ENCODE results near the gene AP2S1. TPM values are rescaled to one million over a fixed set of nuclear protein-coding genes. Genes with fewer than 3 reads are reported as not detected.

AP2S1 gene
- total RNA-seq, 1 donor from 2014 or later = 101 TPM

DNA sequence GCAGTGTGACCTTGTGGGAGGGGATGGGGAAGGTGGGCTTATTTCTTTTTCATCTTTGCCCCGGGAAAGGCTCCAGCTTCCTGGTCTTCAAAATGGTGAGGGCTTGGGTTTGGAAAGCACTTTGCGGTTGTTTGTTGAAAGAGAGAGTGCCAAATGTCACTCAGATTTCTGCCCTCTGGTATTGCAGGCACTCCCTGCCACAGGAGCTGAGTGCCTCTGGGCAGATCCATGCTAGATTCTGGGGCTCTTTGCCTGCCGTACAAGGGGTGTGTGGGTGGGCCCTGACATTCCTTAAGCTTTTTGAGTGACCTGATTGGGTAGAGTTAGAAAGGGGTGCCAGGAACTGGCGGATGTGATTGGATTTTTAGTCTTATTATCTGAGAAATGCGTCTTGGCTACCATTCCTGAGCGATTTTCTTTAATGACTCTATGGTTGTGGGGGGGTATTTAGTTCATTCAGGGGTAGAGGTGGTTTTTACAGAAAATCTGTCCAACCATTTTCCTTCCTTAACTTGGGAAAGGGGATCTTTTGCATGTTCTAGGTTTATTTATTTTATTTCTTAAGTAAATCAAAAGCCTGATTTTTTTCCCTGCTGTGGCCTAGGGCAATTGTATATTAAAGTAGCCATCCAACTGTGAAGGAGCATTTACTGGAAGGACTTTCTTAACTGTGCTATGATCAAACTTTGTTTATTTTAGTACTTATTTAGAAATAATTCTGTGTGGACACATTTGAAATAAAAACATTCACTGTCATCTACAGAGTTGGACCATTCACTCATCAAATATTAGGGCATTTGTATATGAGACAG, 13.4 kb upstream of the AP2S1 start:
- H3K4me1 ChIP-seq = peaks cover 63% of the 10 kb centered on the region
- H3K27ac ChIP-seq = peak overlapping the region; percentile 47
- peak; percentile 41 for ATAC-seq
- H3K36me3 ChIP-seq = no peaks in the 10 kb centered on the region
- no peaks in the 10 kb centered on the region for H3K27me3 ChIP-seq
- TF ChIP-seq, protein P1, sequence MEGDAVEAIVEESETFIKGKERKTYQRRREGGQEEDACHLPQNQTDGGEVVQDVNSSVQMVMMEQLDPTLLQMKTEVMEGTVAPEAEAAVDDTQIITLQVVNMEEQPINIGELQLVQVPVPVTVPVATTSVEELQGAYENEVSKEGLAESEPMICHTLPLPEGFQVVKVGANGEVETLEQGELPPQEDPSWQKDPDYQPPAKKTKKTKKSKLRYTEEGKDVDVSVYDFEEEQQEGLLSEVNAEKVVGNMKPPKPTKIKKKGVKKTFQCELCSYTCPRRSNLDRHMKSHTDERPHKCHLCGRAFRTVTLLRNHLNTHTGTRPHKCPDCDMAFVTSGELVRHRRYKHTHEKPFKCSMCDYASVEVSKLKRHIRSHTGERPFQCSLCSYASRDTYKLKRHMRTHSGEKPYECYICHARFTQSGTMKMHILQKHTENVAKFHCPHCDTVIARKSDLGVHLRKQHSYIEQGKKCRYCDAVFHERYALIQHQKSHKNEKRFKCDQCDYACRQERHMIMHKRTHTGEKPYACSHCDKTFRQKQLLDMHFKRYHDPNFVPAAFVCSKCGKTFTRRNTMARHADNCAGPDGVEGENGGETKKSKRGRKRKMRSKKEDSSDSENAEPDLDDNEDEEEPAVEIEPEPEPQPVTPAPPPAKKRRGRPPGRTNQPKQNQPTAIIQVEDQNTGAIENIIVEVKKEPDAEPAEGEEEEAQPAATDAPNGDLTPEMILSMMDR (IDR thresholded peaks at IDR 0.05) = no peak
- intact Hi-C loops (cut with DNase I) = no loop called here
- no peaks in the 10 kb centered on the region for H3K9me3 ChIP-seq
- peak; percentile 73 for DNase-seq
- peak overlapping the region; percentile 64 for H3K4me3 ChIP-seq

DNA sequence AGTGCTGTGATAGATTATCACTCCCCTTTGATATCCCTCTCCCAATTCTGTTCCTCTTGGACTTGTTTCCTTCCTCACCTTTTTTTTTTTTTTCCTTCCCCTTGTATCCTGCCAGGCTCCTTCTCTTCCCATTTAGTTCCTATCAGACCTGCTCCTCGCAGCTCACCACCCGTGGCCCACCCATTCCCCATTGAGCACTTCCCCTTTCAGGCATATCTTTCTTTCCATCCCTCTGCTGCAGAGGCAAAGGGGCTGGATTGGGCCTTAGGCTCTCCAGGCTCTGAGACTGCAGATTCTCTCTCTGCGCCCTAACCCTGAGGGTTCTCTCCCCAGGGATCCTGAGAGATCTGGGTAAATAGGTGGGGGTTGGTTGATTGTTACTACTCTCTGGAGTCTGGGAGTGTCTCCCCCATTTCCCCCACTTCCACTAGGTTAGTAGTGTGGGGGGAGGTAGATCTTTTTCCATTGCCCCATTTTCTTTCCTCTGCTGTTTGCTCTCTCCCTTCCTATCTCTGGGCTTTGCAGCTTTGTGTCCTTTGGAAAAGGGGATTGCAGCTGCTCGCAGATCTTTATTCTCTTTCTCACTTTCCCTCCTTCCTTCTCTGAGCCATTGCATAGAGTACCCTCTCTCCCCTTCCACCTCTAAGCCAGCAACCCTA, 12.5 kb upstream of the AP2S1 start:
- ATAC-seq = no peak
- peak overlapping the region; percentile 64 for H3K4me3 ChIP-seq
- peaks cover 63% of the 10 kb centered on the region for H3K4me1 ChIP-seq
- intact Hi-C loops (cut with DNase I) = no loop called here
- no peaks in the 10 kb centered on the region for H3K27me3 ChIP-seq
- peak overlapping the region; percentile 47 for H3K27ac ChIP-seq
- DNase-seq = peak; percentile 33
- H3K9me3 ChIP-seq = no peaks in the 10 kb centered on the region
- H3K36me3 ChIP-seq = no peaks in the 10 kb centered on the region
- TF ChIP-seq, protein P1 (IDR thresholded peaks at IDR 0.05) = no peak

DNA sequence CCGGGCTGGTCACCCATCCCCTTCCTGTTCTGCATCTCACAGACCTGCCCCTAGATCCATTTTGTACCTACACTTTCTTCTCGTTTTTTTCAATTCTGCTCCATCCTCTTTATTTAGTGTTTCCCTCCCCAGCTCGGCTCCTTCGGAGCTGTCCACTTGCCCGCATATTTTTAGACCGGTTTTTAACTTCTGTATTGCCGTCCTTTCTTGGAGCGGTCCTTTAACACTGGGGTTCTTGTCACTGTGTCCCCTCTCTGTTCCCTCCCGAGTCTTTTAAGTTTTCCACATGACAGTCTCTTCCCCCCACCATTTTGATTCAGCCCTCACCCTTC, 11.8 kb upstream of the AP2S1 start:
- DNase-seq = no peak
- Histone ChIP-seq H3K4me1 (peaks cover 57% of the 10 kb centered on the region), H3K4me3 (peak overlapping the region; percentile 64), H3K36me3 (no peaks in the 10 kb centered on the region), H3K9me3 (no peaks in the 10 kb centered on the region), H3K27me3 (no peaks in the 10 kb centered on the region), H3K27ac (peak overlapping the region; percentile 47)
- no peak for ATAC-seq
- intact Hi-C loops (cut with DNase I) = no loop called here
- TF ChIP-seq, protein P1 (IDR thresholded peaks at IDR 0.05) = no peak

DNA sequence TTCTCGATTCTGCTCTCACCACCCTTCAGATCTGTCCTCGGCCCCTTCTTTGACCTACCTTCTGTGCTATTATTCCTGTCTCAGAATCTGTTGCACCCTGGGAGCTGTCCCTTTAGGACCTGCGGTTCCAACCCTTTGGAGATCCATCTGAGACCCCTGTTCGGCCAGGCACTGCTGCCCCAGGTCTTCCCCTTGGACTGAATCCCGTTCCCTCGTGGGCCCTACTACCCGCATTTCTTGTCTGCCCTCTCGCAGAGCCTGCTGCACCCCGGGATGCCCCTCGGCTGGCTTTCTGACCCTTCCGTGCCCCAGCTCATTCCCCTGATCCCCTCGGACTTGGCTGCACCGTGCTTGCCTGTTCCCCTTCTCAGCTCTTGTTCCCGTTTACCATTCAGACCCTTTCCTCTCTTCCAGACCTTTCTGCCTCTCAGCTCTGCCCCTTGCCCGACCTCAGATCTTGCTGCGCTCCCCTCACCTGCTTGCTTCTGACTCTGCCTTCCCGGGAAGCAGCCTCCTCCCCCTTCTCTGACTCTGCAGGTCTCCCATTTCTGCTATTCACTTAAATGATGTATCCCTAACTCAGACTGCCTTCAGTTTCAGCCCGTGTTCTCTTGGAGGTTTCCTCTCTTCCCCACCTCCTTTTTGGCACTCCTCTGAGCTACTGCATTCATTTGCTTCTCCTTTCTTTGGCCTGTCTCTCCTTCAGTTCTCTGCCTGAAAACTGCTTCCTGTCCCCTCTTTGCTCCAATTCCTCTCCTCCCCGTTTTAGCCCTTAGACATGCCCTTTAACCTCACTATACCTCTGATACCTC, 11.3 kb upstream of the AP2S1 start:
- Histone ChIP-seq H3K27ac (peak overlapping the region; percentile 94), H3K4me1 (peaks cover 57% of the 10 kb centered on the region), H3K27me3 (no peaks in the 10 kb centered on the region), H3K4me3 (peak overlapping the region; percentile 64), H3K36me3 (no peaks in the 10 kb centered on the region), H3K9me3 (no peaks in the 10 kb centered on the region)
- peak; percentile 68 for DNase-seq
- no peak for ATAC-seq
- TF ChIP-seq, protein P1 (IDR thresholded peaks at IDR 0.05) = no peak
- intact Hi-C loops (cut with DNase I) = no loop called here

DNA sequence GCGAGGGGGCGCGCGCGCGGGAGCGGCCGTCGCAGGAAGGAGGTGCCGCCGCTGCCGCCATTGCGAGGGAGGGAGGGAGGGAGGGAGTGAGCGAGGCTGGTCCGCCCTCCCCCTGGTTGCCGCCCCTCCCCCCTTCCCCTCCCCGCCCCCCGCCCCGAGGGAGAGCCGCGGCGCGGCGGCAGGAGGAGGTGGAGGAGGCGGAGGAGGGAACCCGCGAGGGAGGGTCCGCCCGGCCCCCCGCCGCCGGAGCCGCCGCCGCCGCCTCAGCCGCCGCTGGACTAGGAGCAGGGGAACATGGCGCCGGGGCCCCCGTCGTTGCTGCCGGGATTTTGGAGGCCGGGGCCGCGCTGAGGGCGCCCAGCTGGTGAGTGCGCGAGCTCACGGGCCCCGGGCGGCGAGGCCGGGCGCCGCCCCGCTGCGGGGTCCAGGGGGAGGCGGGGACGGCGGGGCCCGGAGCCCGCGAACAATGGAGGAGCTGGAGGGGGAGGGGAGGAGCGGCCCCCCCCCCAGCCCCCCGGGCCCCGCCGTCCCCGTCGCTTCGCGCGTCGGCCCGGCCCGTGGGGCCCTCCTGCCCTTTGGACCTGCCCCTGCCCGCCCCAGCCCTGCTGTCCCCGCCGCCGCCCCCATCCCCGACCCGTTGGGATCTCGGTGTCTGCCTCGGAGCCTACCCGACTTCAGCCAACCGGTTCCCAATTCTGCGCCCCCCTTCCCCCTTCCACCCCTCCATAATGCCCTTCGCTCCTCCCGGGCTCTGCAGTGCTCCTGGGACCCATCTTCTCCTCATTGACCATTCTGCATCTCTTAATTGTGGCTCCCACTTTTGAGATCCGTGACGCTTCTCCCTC, 10.4 kb upstream of the AP2S1 start, which contains the start of gene ARHGAP35:
Gene ARHGAP35 (plus strand): TSS at position 152 of the 845 bp plus-strand sequence. CDS start 57,679 bp downstream, outside the sequence.
- intact Hi-C loops (cut with DNase I) = no loop called here
- TF ChIP-seq, protein P1 (IDR thresholded peaks at IDR 0.05) = no peak
- peak; percentile 71 for ATAC-seq
- peak; percentile 72 for DNase-seq
- Histone ChIP-seq H3K36me3 (no peaks in the 10 kb centered on the region), H3K9me3 (no peaks in the 10 kb centered on the region), H3K4me1 (peaks cover 55% of the 10 kb centered on the region), H3K27ac (peak within 1 kb of the TSS; percentile 94), H3K4me3 (peak within 1 kb of the TSS; percentile 64), H3K27me3 (no peaks in the 10 kb centered on the region)

Measured in upper lobe of right lung (tissue), 1 donor.